ENCODE results near the gene SLC7A7. TPM values are rescaled to one million over a fixed set of nuclear protein-coding genes. Genes with fewer than 3 reads are reported as not detected.

Gene SLC7A7
- total and polyA plus RNA-seq, 8 donors, result 9.6 to 67.6 (median 10.3) TPM

DNA sequence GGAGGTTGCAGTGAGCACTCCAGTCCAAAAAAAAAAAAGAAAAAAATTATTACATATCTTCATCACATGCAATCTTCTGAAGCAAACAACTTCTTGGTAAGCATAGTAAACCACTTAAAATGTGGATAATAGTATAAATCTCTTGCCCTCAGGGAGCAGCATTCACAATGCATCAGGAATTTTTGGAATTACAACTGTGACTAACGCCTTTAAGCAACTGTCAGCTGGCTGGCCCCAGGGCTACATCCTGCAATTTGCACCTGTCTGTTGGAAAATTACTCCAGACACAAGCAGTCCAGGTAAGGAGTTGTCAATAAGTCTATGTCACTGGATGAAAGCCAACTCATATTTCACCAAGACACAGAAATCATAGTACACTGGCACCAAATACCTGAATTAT is 5.5 kb upstream of the SLC7A7 start:
- H3K27ac ChIP-seq, result peak overlapping the region in 1 of 2 donors; percentile 76
- TF ChIP-seq, protein P1, sequence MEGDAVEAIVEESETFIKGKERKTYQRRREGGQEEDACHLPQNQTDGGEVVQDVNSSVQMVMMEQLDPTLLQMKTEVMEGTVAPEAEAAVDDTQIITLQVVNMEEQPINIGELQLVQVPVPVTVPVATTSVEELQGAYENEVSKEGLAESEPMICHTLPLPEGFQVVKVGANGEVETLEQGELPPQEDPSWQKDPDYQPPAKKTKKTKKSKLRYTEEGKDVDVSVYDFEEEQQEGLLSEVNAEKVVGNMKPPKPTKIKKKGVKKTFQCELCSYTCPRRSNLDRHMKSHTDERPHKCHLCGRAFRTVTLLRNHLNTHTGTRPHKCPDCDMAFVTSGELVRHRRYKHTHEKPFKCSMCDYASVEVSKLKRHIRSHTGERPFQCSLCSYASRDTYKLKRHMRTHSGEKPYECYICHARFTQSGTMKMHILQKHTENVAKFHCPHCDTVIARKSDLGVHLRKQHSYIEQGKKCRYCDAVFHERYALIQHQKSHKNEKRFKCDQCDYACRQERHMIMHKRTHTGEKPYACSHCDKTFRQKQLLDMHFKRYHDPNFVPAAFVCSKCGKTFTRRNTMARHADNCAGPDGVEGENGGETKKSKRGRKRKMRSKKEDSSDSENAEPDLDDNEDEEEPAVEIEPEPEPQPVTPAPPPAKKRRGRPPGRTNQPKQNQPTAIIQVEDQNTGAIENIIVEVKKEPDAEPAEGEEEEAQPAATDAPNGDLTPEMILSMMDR (IDR thresholded peaks at IDR 0.05), result no peak
- no peaks in the 10 kb centered on the region for H3K27me3 ChIP-seq
- no peak for ATAC-seq
- intact Hi-C loops (cut with DNase I), result loop anchor here in 1 of 2 donors (5.0 kb wide), 1 partner anchor 37 kb away; no protein-coding TSS in a partner anchor
- DNase-seq, result no peak
- peaks cover 15 to 79% of the 10 kb centered on the region in 2 donors for H3K4me1 ChIP-seq
- no peaks in the 10 kb centered on the region for H3K36me3 ChIP-seq
- H3K4me3 ChIP-seq, result no peak overlapping the region
- H3K9me3 ChIP-seq, result no peaks in the 10 kb centered on the region

DNA sequence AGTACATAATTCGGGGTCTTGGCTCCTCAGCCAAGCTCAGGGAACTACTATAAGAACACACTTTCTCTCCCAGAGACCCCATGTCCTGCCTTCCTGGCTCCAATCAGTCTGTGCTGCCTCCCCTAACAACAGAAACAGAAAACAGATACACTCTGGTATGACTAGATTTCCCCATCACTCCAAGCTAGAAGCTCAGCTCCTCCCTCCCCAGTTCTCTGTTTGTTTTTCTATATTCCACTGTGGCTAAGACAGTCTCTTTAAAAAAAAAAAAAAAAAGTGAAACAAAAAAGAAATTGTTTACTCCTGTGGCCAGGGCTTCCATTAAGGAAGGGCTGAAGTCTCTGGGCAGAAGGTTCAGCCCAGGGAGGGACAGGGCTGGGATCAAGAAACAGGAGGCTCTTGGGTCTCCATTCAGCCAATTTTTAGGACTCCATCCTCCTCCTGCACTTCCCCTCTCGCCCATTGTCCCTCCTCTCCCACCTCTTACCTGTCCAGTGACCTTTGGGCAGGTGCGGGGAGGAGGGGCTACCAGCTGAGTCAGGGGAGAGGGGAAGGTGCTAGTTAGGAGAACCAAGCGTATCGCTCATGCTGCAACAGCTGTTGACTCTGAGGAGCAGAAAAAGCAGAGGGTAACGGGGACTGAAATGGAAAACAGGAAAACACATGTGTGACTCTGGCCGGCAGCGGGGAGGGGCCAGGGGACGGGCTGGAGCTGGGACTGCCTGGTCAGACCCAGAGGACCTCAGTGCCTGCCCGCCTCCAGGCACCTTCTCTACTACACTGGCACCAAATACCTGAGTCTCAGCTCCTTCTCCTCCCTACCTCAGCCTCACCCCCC is 4.1 kb upstream of the SLC7A7 start:
- Histone ChIP-seq H3K4me1 (peaks cover 15 to 85% of the 10 kb centered on the region in 2 donors), H3K36me3 (no peaks in the 10 kb centered on the region), H3K9me3 (no peaks in the 10 kb centered on the region), H3K27ac (peak overlapping the region; percentile 76), H3K27me3 (no peaks in the 10 kb centered on the region), H3K4me3 (peak overlapping the region; percentile 12 to 19)
- DNase-seq (peak in 2 of 4 donors; percentile 60 to 84), ATAC-seq (peak; percentile 38)
- TF ChIP-seq, protein P1 (IDR thresholded peaks at IDR 0.05), result no peak
- intact Hi-C loops (cut with DNase I), result no loop called here

DNA sequence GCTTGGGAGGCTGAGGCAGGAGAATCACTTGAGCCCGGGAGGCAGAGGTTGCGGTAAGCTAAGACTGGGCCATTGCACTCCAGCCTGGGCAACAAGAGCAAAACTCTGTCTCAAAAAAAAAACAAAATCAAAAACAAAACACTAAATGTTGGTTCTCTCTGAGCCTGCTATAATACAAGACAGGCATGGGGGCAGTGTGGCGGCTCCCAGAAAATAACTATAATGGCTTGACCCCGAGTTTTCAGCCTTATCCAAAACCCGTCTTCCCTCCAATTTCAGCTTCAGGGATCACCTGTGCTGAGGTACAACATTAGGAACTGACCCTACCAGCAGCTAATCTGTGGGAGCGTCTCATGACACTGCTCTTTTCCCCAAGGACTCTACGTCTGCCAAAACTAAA is 862 bp downstream of the SLC7A7 start:
- intact Hi-C loops (cut with DNase I), result no loop called here
- no peak for DNase-seq
- TF ChIP-seq, protein P1 (IDR thresholded peaks at IDR 0.05), result no peak

DNA sequence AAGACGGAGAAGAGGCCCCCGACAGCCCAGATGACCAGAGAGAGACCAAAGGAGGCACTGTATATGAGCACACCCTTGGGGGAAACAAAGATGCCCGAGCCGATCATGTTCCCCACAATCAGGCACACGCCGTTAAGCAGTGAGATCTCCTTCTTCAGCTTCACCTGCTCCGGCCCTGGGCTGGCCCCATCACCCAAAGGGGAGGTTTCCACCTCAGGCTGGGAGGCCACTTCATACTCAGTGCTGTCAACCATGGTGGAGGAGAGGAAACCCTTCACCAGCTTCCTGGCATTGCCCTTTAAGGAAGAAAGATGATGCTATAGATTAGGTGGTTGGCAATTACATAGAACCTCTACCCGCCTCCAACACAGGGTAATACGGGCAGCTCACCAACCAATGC is 2.1 kb downstream of the SLC7A7 start:
- no peak for ATAC-seq
- H3K27ac ChIP-seq, result no peak overlapping the region

More for the DNA sequence above, 862 bp downstream of the SLC7A7 start:
- H3K27ac ChIP-seq, result peak overlapping the region; percentile 61 to 93
- H3K4me3 ChIP-seq, result peak overlapping the region in 1 of 2 donors; percentile 48
- H3K4me1 ChIP-seq, result peaks cover 7 to 50% of the 10 kb centered on the region in 2 donors
- no peak for ATAC-seq
- no peaks in the 10 kb centered on the region for H3K36me3 ChIP-seq
- H3K9me3 ChIP-seq, result no peaks in the 10 kb centered on the region
- H3K27me3 ChIP-seq, result no peaks in the 10 kb centered on the region

DNA sequence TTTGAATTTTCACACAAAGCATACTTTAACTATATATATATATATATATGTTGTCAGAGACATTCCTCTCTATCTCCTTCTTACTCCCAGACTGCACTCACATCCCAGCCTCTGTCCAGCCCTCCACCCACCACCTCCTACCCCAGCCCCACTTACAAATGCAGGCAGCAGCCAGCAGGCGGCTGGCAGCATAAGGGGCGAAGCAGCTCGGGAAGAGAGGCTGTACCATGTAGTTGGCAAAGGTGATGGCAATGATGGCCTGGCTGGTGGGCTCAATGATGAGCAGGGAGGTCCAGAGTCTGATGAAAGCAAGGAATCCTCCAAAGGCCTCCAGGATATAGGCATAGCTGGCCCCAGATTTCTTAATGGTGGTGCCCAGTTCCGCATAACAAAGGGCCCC is 2.5 kb downstream of the SLC7A7 start:
- intact Hi-C loops (cut with DNase I), result no loop called here
- no peaks in the 10 kb centered on the region for H3K9me3 ChIP-seq
- no peaks in the 10 kb centered on the region for H3K36me3 ChIP-seq
- ATAC-seq (no peak), DNase-seq (no peak)
- H3K4me3 ChIP-seq, result peak overlapping the region in 1 of 2 donors; percentile 48
- peaks cover 0 to 45% of the 10 kb centered on the region in 2 donors for H3K4me1 ChIP-seq
- no peaks in the 10 kb centered on the region for H3K27me3 ChIP-seq
- TF ChIP-seq, protein P1 (IDR thresholded peaks at IDR 0.05), result no peak
- H3K27ac ChIP-seq, result no peak overlapping the region

More for the DNA sequence above, 2.1 kb downstream of the SLC7A7 start:
- Histone ChIP-seq H3K36me3 (no peaks in the 10 kb centered on the region), H3K4me1 (peaks cover under 1 to 48% of the 10 kb centered on the region in 2 donors), H3K9me3 (no peaks in the 10 kb centered on the region), H3K27me3 (no peaks in the 10 kb centered on the region), H3K4me3 (peak overlapping the region in 1 of 2 donors; percentile 48)
- no peak for DNase-seq
- TF ChIP-seq, protein P1 (IDR thresholded peaks at IDR 0.05), result no peak
- intact Hi-C loops (cut with DNase I), result no loop called here

Measured in left lung (tissue), 10 donors.